ENCODE data around the gene ZNF490. TPM values are rescaled to one million over a fixed set of nuclear protein-coding genes. Genes with fewer than 3 reads are reported as not detected.
"Not testable (repeated sequence)": the region's sequence is repeated elsewhere in the genome, so short reads cannot be mapped to it uniquely, and the experiment has no call there.

ZNF490 gene
- total RNA-seq, 1 donor from 2014 or later: 11.9 TPM

DNA sequence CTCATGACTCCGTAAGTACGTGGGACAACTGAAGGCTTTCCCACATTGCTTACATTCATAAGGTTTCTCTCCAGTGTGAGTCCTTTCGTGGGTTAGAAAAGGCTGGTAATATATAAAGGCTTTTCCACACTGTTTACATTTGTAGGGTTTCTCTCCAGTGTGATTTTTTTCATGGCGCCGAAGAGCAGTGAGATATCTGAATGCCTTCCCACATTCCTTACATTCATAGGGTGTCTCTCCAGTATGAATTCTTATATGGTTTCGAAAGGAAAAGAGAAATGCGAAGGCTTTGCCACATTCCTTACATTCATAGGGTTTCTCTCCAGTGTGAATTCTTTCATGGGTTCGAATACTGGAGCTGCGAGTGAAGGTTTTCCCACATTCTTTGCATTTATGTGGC lies 29.5 kb downstream of the ZNF490 start:
- H3K9me3 Mint-ChIP-seq (ENCODE audit: unreplicated experiment): peaks cover 28% of the 10 kb centered on the region
- H3K27ac Mint-ChIP-seq (ENCODE audit: unreplicated experiment): no peak overlapping the region

DNA sequence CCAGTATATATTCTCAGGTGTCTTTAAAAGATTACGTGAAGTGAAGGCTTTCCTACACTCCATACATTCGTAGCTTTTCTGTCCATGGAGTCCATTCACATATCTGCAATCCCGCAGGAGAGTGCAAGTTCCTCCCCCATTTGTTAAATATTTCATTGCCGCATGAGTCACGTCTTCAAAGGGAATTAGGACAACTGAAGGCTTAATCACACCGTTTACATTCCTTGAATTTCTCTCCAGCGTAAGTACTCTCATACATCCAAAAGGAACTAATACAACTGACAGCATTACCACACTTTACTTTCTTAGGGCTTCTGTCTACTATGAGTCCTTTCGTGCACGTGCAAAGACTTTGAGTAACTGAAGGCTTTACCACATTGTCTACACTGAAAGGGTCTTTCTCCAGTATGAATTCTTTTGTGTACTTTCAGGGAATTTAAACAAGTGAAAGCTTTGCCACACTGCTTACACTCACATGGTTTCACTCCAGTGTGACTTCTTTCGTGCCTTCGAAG lies 30.4 kb downstream of the ZNF490 start:
- H3K36me3 Mint-ChIP-seq (ENCODE audit: low read depth, unreplicated experiment): peaks cover 65% of the 10 kb centered on the region
- no peak overlapping the region for H3K27ac Mint-ChIP-seq (ENCODE audit: unreplicated experiment)
- peaks cover 28% of the 10 kb centered on the region for H3K9me3 Mint-ChIP-seq (ENCODE audit: unreplicated experiment)
- H3K4me3 Mint-ChIP-seq (ENCODE audit: unreplicated experiment): peak overlapping the region; percentile 84
- no peaks in the 10 kb centered on the region for H3K4me1 Mint-ChIP-seq (ENCODE audit: unreplicated experiment)
- DNase-seq (ENCODE audit: low spot score): no peak
- TF ChIP-seq, protein P1, sequence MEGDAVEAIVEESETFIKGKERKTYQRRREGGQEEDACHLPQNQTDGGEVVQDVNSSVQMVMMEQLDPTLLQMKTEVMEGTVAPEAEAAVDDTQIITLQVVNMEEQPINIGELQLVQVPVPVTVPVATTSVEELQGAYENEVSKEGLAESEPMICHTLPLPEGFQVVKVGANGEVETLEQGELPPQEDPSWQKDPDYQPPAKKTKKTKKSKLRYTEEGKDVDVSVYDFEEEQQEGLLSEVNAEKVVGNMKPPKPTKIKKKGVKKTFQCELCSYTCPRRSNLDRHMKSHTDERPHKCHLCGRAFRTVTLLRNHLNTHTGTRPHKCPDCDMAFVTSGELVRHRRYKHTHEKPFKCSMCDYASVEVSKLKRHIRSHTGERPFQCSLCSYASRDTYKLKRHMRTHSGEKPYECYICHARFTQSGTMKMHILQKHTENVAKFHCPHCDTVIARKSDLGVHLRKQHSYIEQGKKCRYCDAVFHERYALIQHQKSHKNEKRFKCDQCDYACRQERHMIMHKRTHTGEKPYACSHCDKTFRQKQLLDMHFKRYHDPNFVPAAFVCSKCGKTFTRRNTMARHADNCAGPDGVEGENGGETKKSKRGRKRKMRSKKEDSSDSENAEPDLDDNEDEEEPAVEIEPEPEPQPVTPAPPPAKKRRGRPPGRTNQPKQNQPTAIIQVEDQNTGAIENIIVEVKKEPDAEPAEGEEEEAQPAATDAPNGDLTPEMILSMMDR (IDR thresholded peaks at IDR 0.05; ENCODE audit: unreplicated experiment): no peak
- no peaks in the 10 kb centered on the region for H3K27me3 Mint-ChIP-seq (ENCODE audit: unreplicated experiment)

More for the DNA sequence above, 29.5 kb downstream of the ZNF490 start:
- no peaks in the 10 kb centered on the region for H3K4me1 Mint-ChIP-seq (ENCODE audit: unreplicated experiment)
- H3K4me3 Mint-ChIP-seq (ENCODE audit: unreplicated experiment): peak overlapping the region; percentile 74
- no peak for DNase-seq (ENCODE audit: low spot score)
- peaks cover 65% of the 10 kb centered on the region for H3K36me3 Mint-ChIP-seq (ENCODE audit: low read depth, unreplicated experiment)
- no peaks in the 10 kb centered on the region for H3K27me3 Mint-ChIP-seq (ENCODE audit: unreplicated experiment)
- TF ChIP-seq, protein P1 (IDR thresholded peaks at IDR 0.05; ENCODE audit: unreplicated experiment): no peak

DNA sequence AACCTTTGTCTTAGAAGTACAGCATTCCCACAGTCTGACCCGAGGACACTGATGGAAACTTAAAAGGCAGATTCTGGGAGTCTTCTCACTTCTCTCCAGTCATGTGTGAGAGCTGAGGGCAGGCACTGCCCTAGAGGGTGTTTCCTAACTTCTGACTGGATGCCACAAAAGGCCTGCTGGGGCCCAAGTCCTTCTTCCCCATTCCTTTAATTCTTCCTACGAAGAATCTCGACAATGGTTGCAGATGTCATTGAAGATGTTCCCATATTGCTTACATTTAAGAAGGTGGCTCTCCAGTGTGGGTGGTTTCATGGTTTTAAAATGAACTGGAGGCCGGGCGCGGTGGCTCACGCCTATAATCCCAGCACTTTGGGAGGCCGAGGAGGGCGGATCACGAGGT lies 32.0 kb downstream of the ZNF490 start:
- TF ChIP-seq, protein P1 (IDR thresholded peaks at IDR 0.05; ENCODE audit: unreplicated experiment): no peak
- H3K27me3 Mint-ChIP-seq (ENCODE audit: unreplicated experiment): no peaks in the 10 kb centered on the region
- DNase-seq (ENCODE audit: low spot score): no peak
- H3K27ac Mint-ChIP-seq (ENCODE audit: unreplicated experiment): no peak overlapping the region
- H3K9me3 Mint-ChIP-seq (ENCODE audit: unreplicated experiment): peaks cover 27% of the 10 kb centered on the region
- peak overlapping the region; percentile 7 for H3K4me3 Mint-ChIP-seq (ENCODE audit: unreplicated experiment)
- peaks cover 68% of the 10 kb centered on the region for H3K36me3 Mint-ChIP-seq (ENCODE audit: low read depth, unreplicated experiment)
- no peaks in the 10 kb centered on the region for H3K4me1 Mint-ChIP-seq (ENCODE audit: unreplicated experiment)

DNA sequence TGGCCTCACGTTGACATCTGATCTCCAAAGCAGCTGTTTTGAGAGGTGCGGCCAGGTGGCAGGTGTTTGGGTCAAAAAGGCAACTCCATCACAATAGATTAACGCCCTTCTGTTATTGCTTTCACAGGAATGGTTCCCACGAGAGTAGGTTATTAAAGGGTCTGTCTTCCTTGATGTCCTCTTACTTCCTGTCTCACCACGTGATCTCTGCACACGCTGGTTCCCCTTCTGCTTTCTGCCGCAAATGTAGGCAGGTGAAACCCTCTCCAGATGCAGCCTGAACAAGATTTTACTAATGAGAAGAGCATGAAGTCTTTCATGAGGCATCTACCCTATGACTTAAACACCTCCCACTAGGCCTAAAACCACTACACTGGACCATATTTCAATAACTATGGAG lies 36.6 kb downstream of the ZNF490 start:
- no peak overlapping the region for H3K4me3 Mint-ChIP-seq (ENCODE audit: unreplicated experiment)
- no peaks in the 10 kb centered on the region for H3K9me3 Mint-ChIP-seq (ENCODE audit: unreplicated experiment)
- TF ChIP-seq, protein P1 (IDR thresholded peaks at IDR 0.05; ENCODE audit: unreplicated experiment): no peak
- H3K27ac Mint-ChIP-seq (ENCODE audit: unreplicated experiment): no peak overlapping the region
- no peak for DNase-seq (ENCODE audit: low spot score)
- H3K4me1 Mint-ChIP-seq (ENCODE audit: unreplicated experiment): peaks cover 4% of the 10 kb centered on the region
- H3K36me3 Mint-ChIP-seq (ENCODE audit: low read depth, unreplicated experiment): peaks cover 26% of the 10 kb centered on the region
- H3K27me3 Mint-ChIP-seq (ENCODE audit: unreplicated experiment): peaks cover 9% of the 10 kb centered on the region

DNA sequence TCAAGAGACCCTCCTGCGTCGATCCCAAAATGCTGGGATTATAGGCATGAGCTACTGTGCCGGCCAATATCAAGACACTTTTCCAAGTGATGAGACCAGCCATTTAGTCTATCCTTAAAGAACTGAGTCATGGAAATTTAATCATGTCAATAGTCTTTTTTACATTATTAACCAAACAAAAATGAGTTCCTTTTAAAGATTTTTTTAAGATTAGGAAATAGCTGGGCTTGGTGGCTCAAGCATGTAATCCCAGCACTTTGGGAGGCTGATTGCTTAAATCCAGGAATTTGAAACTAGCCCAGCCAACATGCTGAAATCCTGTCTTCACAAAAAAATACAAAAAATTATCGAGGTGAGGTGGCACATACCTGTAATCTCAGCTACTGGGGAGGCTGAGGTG lies 42.7 kb downstream of the ZNF490 start:
- TF ChIP-seq, protein P1 (IDR thresholded peaks at IDR 0.05; ENCODE audit: unreplicated experiment): no peak
- H3K4me1 Mint-ChIP-seq (ENCODE audit: unreplicated experiment): peaks cover 4% of the 10 kb centered on the region
- H3K4me3 Mint-ChIP-seq (ENCODE audit: unreplicated experiment): no peak overlapping the region
- H3K27ac Mint-ChIP-seq (ENCODE audit: unreplicated experiment): no peak overlapping the region
- H3K36me3 Mint-ChIP-seq (ENCODE audit: low read depth, unreplicated experiment): no peaks in the 10 kb centered on the region
- no peaks in the 10 kb centered on the region for H3K9me3 Mint-ChIP-seq (ENCODE audit: unreplicated experiment)
- no peak for DNase-seq (ENCODE audit: low spot score)
- peaks cover 9% of the 10 kb centered on the region for H3K27me3 Mint-ChIP-seq (ENCODE audit: unreplicated experiment)

DNA sequence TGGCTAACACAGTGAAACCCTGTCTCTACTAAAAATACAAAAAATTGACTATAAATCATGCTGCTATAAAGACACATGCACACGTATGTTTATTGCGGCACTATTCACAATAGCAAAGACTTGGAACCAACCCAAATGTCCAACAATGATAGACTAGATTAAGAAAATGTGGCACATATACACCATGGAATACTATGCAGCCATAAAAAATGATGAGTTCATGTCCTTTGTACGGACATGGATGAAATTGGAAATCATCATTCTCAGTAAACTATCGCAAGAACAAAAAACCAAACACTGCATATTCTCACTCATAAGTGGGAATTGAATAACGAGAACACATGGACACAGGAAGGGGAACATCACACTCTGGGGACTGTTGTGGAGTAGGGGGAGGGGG lies 44.2 kb downstream of the ZNF490 start:
- H3K4me3 Mint-ChIP-seq (ENCODE audit: unreplicated experiment); DNase-seq (ENCODE audit: low spot score); H3K9me3 Mint-ChIP-seq (ENCODE audit: unreplicated experiment); H3K4me1 Mint-ChIP-seq (ENCODE audit: unreplicated experiment); H3K27me3 Mint-ChIP-seq (ENCODE audit: unreplicated experiment); H3K36me3 Mint-ChIP-seq (ENCODE audit: low read depth, unreplicated experiment); H3K27ac Mint-ChIP-seq (ENCODE audit: unreplicated experiment): not testable (repeated sequence)
